Right lung (tissue), 5 donors: ENCODE results near the gene GON4L. TPM values are rescaled to one million over a fixed set of nuclear protein-coding genes. Genes with fewer than 3 reads are reported as not detected.
A peak's percentile ranks its signal among the peaks of the same experiment; 100 is the strongest.
"Not testable (repeated sequence)": the region's sequence is repeated elsewhere in the genome, so short reads cannot be mapped to it uniquely, and the experiment has no call there.

Source experiments
- DNase-seq, 2 donors: peaks; one replicate each; pipeline ENCODE4 v3.0.0-alpha.2; 2013
- polyA plus RNA-seq, 5 donors: library from polyadenylated mRNA; unstranded; fragments of 120-200 nt; gene quantifications; one replicate each; pipeline versions ENCODE4 v1.2.1 to v1.2.3, GENCODE V29; 2013; ENCODE audit warnings: inconsistent platforms in 1 of 5, low replicate concordance in 1 of 5; ENCODE audit not compliant: insufficient read length in 5 of 5, insufficient read depth in 1 of 5

Gene GON4L
- polyA plus RNA-seq, 5 donors = 47.3 to 64.9 (median 61.8) TPM

GRCh38 chr1:155834296-155834926 is 22.6 kb downstream of the GON4L start:
- no peak for DNase-seq

- no peak for DNase-seq
These were observed 23.2 kb downstream of the GON4L start for GRCh38 chr1:155833665-155834295.

GRCh38 chr1:155831279-155831976 is 25.6 kb downstream of the GON4L start:
- DNase-seq = no peak

- DNase-seq = no peak
These were observed 29.6 kb downstream of the GON4L start for GRCh38 chr1:155827450-155827849.

- no peak for DNase-seq
These were observed 40.7 kb downstream of the GON4L start for GRCh38 chr1:155816351-155816750.

- no peak for DNase-seq
These were observed 43.3 kb downstream of the GON4L start for GRCh38 chr1:155813672-155814071.

- no peak for DNase-seq
These were observed 44.1 kb downstream of the GON4L start for GRCh38 chr1:155812878-155813277.

- DNase-seq = no peak
These were observed 47.9 kb downstream of the GON4L start for GRCh38 chr1:155809088-155809487.

- no peak for DNase-seq
These were observed 55.9 kb downstream of the GON4L start for GRCh38 chr1:155801149-155801548.

- not testable (repeated sequence) for DNase-seq
These were observed 61.4 kb downstream of the GON4L start for GRCh38 chr1:155795618-155796017.

- DNase-seq = peak; percentile 4 to 8
These were observed 62.3 kb downstream of the GON4L start for GRCh38 chr1:155794605-155795245.

GRCh38 chr1:155793213-155793612 is 63.8 kb downstream of the GON4L start:
- no peak for DNase-seq

- no peak for DNase-seq
These were observed 79.4 kb downstream of the GON4L start for GRCh38 chr1:155777582-155777981.

- no peak for DNase-seq
These were observed 80.6 kb downstream of the GON4L start for GRCh38 chr1:155776414-155776813.

- DNase-seq = no peak
These were observed 83.8 kb downstream of the GON4L start for GRCh38 chr1:155773221-155773620.

- no peak for DNase-seq
These were observed 87.8 kb downstream of the GON4L start for GRCh38 chr1:155769257-155769656.

GRCh38 chr1:155767399-155767989 is 89.5 kb downstream of the GON4L start:
- DNase-seq = not testable (repeated sequence)

GRCh38 chr1:155763989-155764388 is 93.0 kb downstream of the GON4L start:
- not testable (repeated sequence) for DNase-seq

- not testable (repeated sequence) for DNase-seq
These were observed 93.8 kb downstream of the GON4L start for GRCh38 chr1:155763090-155763815.

- DNase-seq = no peak
These were observed 95.1 kb downstream of the GON4L start for GRCh38 chr1:155761736-155762405.
